PC-3 (cell line): ENCODE results near the gene CCNO. TPM values are rescaled to one million over a fixed set of nuclear protein-coding genes. Genes with fewer than 3 reads are reported as not detected.

Source experiments
- ATAC-seq: fragments of 200-7000 bp; cut with Tn5 transposase; 2 replicates; pipeline ENCODE4 v1.9.1; 2020; ENCODE audit warnings: mild to moderate bottlenecking, moderate library complexity
- BruUV-seq: library from RNA; stranded (reverse); fragments of 400-500 nt; replicated peaks from 2 replicates; lab custom pipeline; 2021; lab: Mats Ljungman, UMichigan
- CTCF ChIA-PET: fragments of 300-600 bp; sonication (Branson Sonifier 250); formaldehyde crosslinking; loops from one replicate; lab custom pipeline; 2022; ENCODE audit warnings: antibody characterized with exemption; lab: Charles Lee
- POLR2A ChIA-PET: fragments of 300-600 bp; sonication (Branson Sonifier 250); formaldehyde crosslinking; loops from one replicate; lab custom pipeline; 2022; ENCODE audit warnings: antibody characterized with exemption; ENCODE audit not compliant: unreplicated experiment; lab: Charles Lee
- DNase-seq: peaks from one replicate; pipeline ENCODE4 v3.0.0-alpha.2; 2015
- H2AFZ ChIP-seq: fragments of 300-600 bp; sonication (generic); 2 replicates; pipeline ENCODE4 v1.6.0; 2016; ENCODE audit warnings: antibody characterized with exemption, low read length
- H3F3A ChIP-seq: fragments of 300-600 bp; sonication (generic); one replicate; pipeline ENCODE4 v1.6.0; 2017; ENCODE audit warnings: antibody characterized with exemption, low read length, control low read depth, mild to moderate bottlenecking; ENCODE audit not compliant: unreplicated experiment
- H3K27ac ChIP-seq: fragments of 300-600 bp; sonication (generic); 2 replicates; pipeline ENCODE4 v1.5.1; 2016; ENCODE audit warnings: mild to moderate bottlenecking, low read length
- H3K27me3 ChIP-seq: fragments of 300-600 bp; sonication (generic); 2 replicates; pipeline ENCODE4 v1.6.1; 2016; ENCODE audit warnings: low read length, mixed read lengths
- H3K36me3 ChIP-seq: fragments of 300-600 bp; sonication (generic); 2 replicates; pipeline ENCODE4 v1.6.1; 2016; ENCODE audit warnings: low read depth, mixed run types, low read length, mixed read lengths
- H3K4me1 ChIP-seq: fragments of 300-600 bp; sonication (generic); 2 replicates; pipeline ENCODE4 v1.5.1; 2016; ENCODE audit warnings: low read length; ENCODE audit not compliant: insufficient read depth
- H3K4me2 ChIP-seq: fragments of 300-600 bp; sonication (generic); 2 replicates; pipeline ENCODE4 v1.6.0; 2016; ENCODE audit warnings: low read length
- H3K4me3 ChIP-seq: fragments of 300-600 bp; sonication (generic); 2 replicates; pipeline ENCODE4 v1.5.1; 2016; ENCODE audit warnings: mild to moderate bottlenecking, low read length, mixed read lengths
- H3K79me2 ChIP-seq: fragments of 300-600 bp; sonication (generic); 2 replicates; pipeline ENCODE4 v1.6.1; 2017; ENCODE audit warnings: low read length, mixed read lengths
- H3K9ac ChIP-seq: fragments of 300-600 bp; sonication (generic); 2 replicates; pipeline ENCODE4 v1.6.0; 2016; ENCODE audit warnings: mild to moderate bottlenecking, low read length
- H3K9me2 ChIP-seq: fragments of 300-600 bp; sonication (generic); replicated peaks from 2 replicates; pipeline ENCODE4 v1.6.1; 2016; ENCODE audit warnings: mixed run types, low read length, mixed read lengths
- H3K9me3 ChIP-seq: fragments of 300-600 bp; sonication (generic); 2 replicates; pipeline ENCODE4 v1.6.1; 2016; ENCODE audit warnings: low read length, mixed read lengths
- H4K20me1 ChIP-seq: fragments of 300-600 bp; sonication (generic); 2 replicates; pipeline ENCODE4 v1.6.1; 2016; ENCODE audit warnings: low read length, mixed read lengths
- CTCF ChIP-seq: fragments of 300-600 bp; sonication (generic); conservative IDR thresholded peaks from 2 replicates; pipeline ENCODE4 v1.5.1; 2017; ENCODE audit warnings: antibody characterized with exemption, low read depth, mild to moderate bottlenecking, low read length
- EZH2 ChIP-seq: fragments of 300-600 bp; sonication (generic); IDR thresholded peaks from one replicate; pipeline ENCODE4 v1.6.1; 2017; ENCODE audit warnings: antibody characterized with exemption, mild to moderate bottlenecking, low read length; ENCODE audit not compliant: unreplicated experiment
- EZH2phosphoT487 ChIP-seq: fragments of 300-600 bp; sonication (generic); IDR thresholded peaks from 2 replicates; pipeline ENCODE4 v1.6.1; 2018; ENCODE audit warnings: mild to moderate bottlenecking, antibody characterized with exemption, low read length, borderline replicate concordance
- intact Hi-C: fragments of 100-400 bp; cut with micrococcal nuclease; formaldehyde crosslinking; loops from 2 replicates; pipeline ENCODE4 v1.9.0; 2023
- total RNA-seq: library from RNA; depleted of rRNA; stranded (reverse); fragments of >200 nt; gene quantifications from 2 replicates; pipeline ENCODE4 v1.2.3, GENCODE V29; 2014

The CCNO gene
- total RNA-seq, 1 experiment from 2014 or later: 3.4 TPM

GRCh38 chr5:55222985-55223811 is 10.2 kb downstream of the CCNO start:
- no peak for TF ChIP-seq CTCF
- no peak for TF ChIP-seq EZH2phosphoT487
- TF ChIP-seq EZH2: no peak
- no peaks in the 10 kb centered on the region for H3K36me3 ChIP-seq
- intact Hi-C loops: no loop called here
- no peak overlapping the region for H2AFZ ChIP-seq
- ChIA-PET CTCF (no interaction called here), POLR2A (no interaction called here)
- H3F3A ChIP-seq: no peaks in the 10 kb centered on the region
- no peaks in the 10 kb centered on the region for H3K79me2 ChIP-seq
- no peak for DNase-seq
- ATAC-seq: no peak
- no peaks in the 10 kb centered on the region for H3K9me3 ChIP-seq
- H3K27ac ChIP-seq: no peak overlapping the region
- no peaks in the 10 kb centered on the region for H3K9me2 ChIP-seq
- no peaks in the 10 kb centered on the region for H4K20me1 ChIP-seq
- H3K4me1 ChIP-seq: peaks cover 22% of the 10 kb centered on the region
- H3K27me3 ChIP-seq: no peaks in the 10 kb centered on the region
- no peak overlapping the region for H3K4me2 ChIP-seq
- no TSS peak for BruUV-seq
- H3K9ac ChIP-seq: no peak overlapping the region
- H3K4me3 ChIP-seq: no peak overlapping the region

- no peak overlapping the region for H3K4me2 ChIP-seq
- no peaks in the 10 kb centered on the region for H3F3A ChIP-seq
- H3K4me1 ChIP-seq: peaks cover 17% of the 10 kb centered on the region
- no peak overlapping the region for H2AFZ ChIP-seq
- CTCF ChIA-PET: no interaction called here
- ATAC-seq: no peak
- intact Hi-C loops: no loop called here
- H3K79me2 ChIP-seq: no peaks in the 10 kb centered on the region
- POLR2A ChIA-PET: no interaction called here
- no peaks in the 10 kb centered on the region for H3K9me2 ChIP-seq
- BruUV-seq: no TSS peak
- H3K27me3 ChIP-seq: no peaks in the 10 kb centered on the region
- H3K4me3 ChIP-seq: no peak overlapping the region
- no peak overlapping the region for H3K27ac ChIP-seq
- no peak for TF ChIP-seq EZH2
- TF ChIP-seq CTCF: no peak
- TF ChIP-seq EZH2phosphoT487: no peak
- no peaks in the 10 kb centered on the region for H3K36me3 ChIP-seq
- DNase-seq: no peak
- no peaks in the 10 kb centered on the region for H4K20me1 ChIP-seq
- no peaks in the 10 kb centered on the region for H3K9me3 ChIP-seq
- H3K9ac ChIP-seq: no peak overlapping the region
These were observed 11.1 kb downstream of the CCNO start for GRCh38 chr5:55222092-55222984.
